Hematopoietic multipotent progenitor cell treated with erythropoietin and hydrocortisone succinate and interleukin-3 and kit ligand, for 6 days (in vitro differentiated cells): ENCODE data around the gene DOCK1.
A peak's percentile ranks its signal among the peaks of the same experiment; 100 is the strongest.
"Not testable (repeated sequence)": the region's sequence is repeated elsewhere in the genome, so short reads cannot be mapped to it uniquely, and the experiment has no call there.

Experiments used
- DNase-seq: peaks from one replicate; pipeline ENCODE4 v3.0.0-alpha.2; 2015

Gene DOCK1

GRCh38 chr10:126904818-126905701 lies at the start of gene DOCK1:
Gene DOCK1 (plus strand): TSS chr10:126905428. CDS start chr10:126905518, 90 bp downstream.
- DNase-seq: peak; percentile 52

- no peak for DNase-seq
Measured at GRCh38 chr10:126857178-126857806, 47.9 kb upstream of the DOCK1 start.

GRCh38 chr10:126867567-126868365 lies 37.5 kb upstream of the DOCK1 start:
- no peak for DNase-seq

GRCh38 chr10:126868371-126868770 lies 36.9 kb upstream of the DOCK1 start:
- DNase-seq: no peak

- no peak for DNase-seq
Measured at GRCh38 chr10:126872135-126872534, 33.1 kb upstream of the DOCK1 start.

GRCh38 chr10:126872768-126873167 lies 32.5 kb upstream of the DOCK1 start:
- no peak for DNase-seq

GRCh38 chr10:126876456-126876855 lies 28.8 kb upstream of the DOCK1 start:
- DNase-seq: no peak

GRCh38 chr10:126877390-126877789 lies 27.8 kb upstream of the DOCK1 start:
- no peak for DNase-seq

- DNase-seq: no peak
Measured at GRCh38 chr10:126878594-126878993, 26.6 kb upstream of the DOCK1 start.

GRCh38 chr10:126880926-126881325 lies 24.3 kb upstream of the DOCK1 start:
- DNase-seq: no peak

- not testable (repeated sequence) for DNase-seq
Measured at GRCh38 chr10:126882055-126882454, 23.2 kb upstream of the DOCK1 start.

- DNase-seq: not testable (repeated sequence)
Measured at GRCh38 chr10:126888436-126888835, 16.8 kb upstream of the DOCK1 start.

GRCh38 chr10:126889421-126889820 lies 15.8 kb upstream of the DOCK1 start:
- DNase-seq: no peak

- not testable (repeated sequence) for DNase-seq
Measured at GRCh38 chr10:126890797-126891196, 14.4 kb upstream of the DOCK1 start.

- no peak for DNase-seq
Measured at GRCh38 chr10:126892226-126893175, 12.7 kb upstream of the DOCK1 start.

- DNase-seq: no peak
Measured at GRCh38 chr10:126893206-126893605, 12.0 kb upstream of the DOCK1 start.

GRCh38 chr10:126893841-126894240 lies 11.4 kb upstream of the DOCK1 start:
- no peak for DNase-seq

GRCh38 chr10:126895214-126895781 lies 9.9 kb upstream of the DOCK1 start:
- no peak for DNase-seq

- no peak for DNase-seq
Measured at GRCh38 chr10:126898460-126898859, 6.8 kb upstream of the DOCK1 start.

GRCh38 chr10:126899529-126899928 lies 5.7 kb upstream of the DOCK1 start:
- DNase-seq: not testable (repeated sequence)

GRCh38 chr10:126902157-126902556 lies 3.1 kb upstream of the DOCK1 start:
- DNase-seq: peak; percentile 27
